SJSA1 (cell line): ENCODE measurements around the gene SMYD1. TPM values are rescaled to one million over a fixed set of nuclear protein-coding genes. Genes with fewer than 3 reads are reported as not detected.
"Not testable (repeated sequence)": the region's sequence is repeated elsewhere in the genome, so short reads cannot be mapped to it uniquely, and the experiment has no call there.

Experiments
- DNase-seq, 2 experiments: peaks; one replicate each; pipeline ENCODE4 v3.0.0-alpha.2; 2015 to 2020; ENCODE audit warnings: low spot score in 2 of 2, low read depth in 1 of 2
- H3K27ac ChIP-seq: fragments of 250-450 bp; sonication (Bioruptor Pico); 2 replicates; pipeline ENCODE4 v1.5.1; 2020; ENCODE audit warnings: mild to moderate bottlenecking, moderate library complexity
- H3K27me3 ChIP-seq: fragments of 250-450 bp; sonication (Bioruptor Pico); replicated peaks from 2 replicates; pipeline ENCODE4 v1.5.1; 2020; ENCODE audit warnings: mild to moderate bottlenecking, moderate library complexity
- H3K36me3 ChIP-seq: fragments of 250-450 bp; sonication (Bioruptor Pico); 2 replicates; pipeline ENCODE4 v1.5.1; 2020; ENCODE audit warnings: mild to moderate bottlenecking
- H3K4me1 ChIP-seq: fragments of 250-450 bp; sonication (Bioruptor Pico); replicated peaks from 2 replicates; pipeline ENCODE4 v1.6.1; 2021; ENCODE audit warnings: mild to moderate bottlenecking
- H3K4me3 ChIP-seq: fragments of 250-450 bp; sonication (Bioruptor Pico); 2 replicates; pipeline ENCODE4 v1.5.1; 2020; ENCODE audit warnings: mild to moderate bottlenecking
- H3K9me3 ChIP-seq: fragments of 250-450 bp; sonication (Bioruptor Pico); replicated peaks from 2 replicates; pipeline ENCODE4 v1.5.1; 2020; ENCODE audit warnings: mild to moderate bottlenecking
- total RNA-seq: library from RNA; depleted of rRNA; stranded (reverse); fragments of >200 nt; shearing (Covaris generic); gene quantifications from 2 replicates; pipeline ENCODE4 v1.2.3, GENCODE V29; 2014

SMYD1 gene
- total RNA-seq, 1 experiment from 2014 or later: not detected

GRCh38 chr2:88045561-88045960 is 22.1 kb upstream of the SMYD1 start:
- H3K4me1 ChIP-seq, H3K27me3 ChIP-seq, H3K9me3 ChIP-seq, DNase-seq, H3K4me3 ChIP-seq, H3K27ac ChIP-seq: not testable (repeated sequence)
- H3K36me3 ChIP-seq: peaks cover 28% of the 10 kb centered on the region

GRCh38 chr2:88048541-88048940 is 19.1 kb upstream of the SMYD1 start:
- no peaks in the 10 kb centered on the region for H3K4me1 ChIP-seq
- H3K27me3 ChIP-seq: no peaks in the 10 kb centered on the region
- peaks cover 50% of the 10 kb centered on the region for H3K36me3 ChIP-seq
- no peak overlapping the region for H3K4me3 ChIP-seq
- DNase-seq: no peak
- no peaks in the 10 kb centered on the region for H3K9me3 ChIP-seq
- H3K27ac ChIP-seq: no peak overlapping the region

DNA sequence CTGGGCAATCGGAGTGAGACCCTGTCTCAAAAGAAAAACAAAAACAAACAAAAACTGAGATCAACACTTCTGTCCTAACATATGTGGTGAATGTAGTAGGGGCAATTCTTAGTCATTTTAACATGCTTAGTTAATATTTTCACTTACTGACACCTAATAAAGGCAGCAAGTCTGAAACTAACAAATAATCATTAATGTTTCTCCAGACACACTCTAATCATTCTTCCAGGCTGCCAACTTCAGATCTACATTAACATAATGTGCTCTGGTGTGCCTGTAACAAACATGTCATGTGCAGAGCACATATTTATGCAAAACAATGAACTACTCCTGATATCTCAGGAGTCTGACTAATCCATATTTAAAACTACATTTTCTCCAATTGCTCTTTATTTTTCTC is 18.0 kb upstream of the SMYD1 start:
- no peak overlapping the region for H3K27ac ChIP-seq
- H3K27me3 ChIP-seq: no peaks in the 10 kb centered on the region
- no peak overlapping the region for H3K4me3 ChIP-seq
- DNase-seq: no peak
- peaks cover 57% of the 10 kb centered on the region for H3K36me3 ChIP-seq
- H3K9me3 ChIP-seq: no peaks in the 10 kb centered on the region
- peaks cover 9% of the 10 kb centered on the region for H3K4me1 ChIP-seq

GRCh38 chr2:88051792-88052191 is 15.8 kb upstream of the SMYD1 start:
- Histone ChIP-seq H3K36me3 (peaks cover 57% of the 10 kb centered on the region), H3K4me1 (peaks cover 16% of the 10 kb centered on the region)

DNA sequence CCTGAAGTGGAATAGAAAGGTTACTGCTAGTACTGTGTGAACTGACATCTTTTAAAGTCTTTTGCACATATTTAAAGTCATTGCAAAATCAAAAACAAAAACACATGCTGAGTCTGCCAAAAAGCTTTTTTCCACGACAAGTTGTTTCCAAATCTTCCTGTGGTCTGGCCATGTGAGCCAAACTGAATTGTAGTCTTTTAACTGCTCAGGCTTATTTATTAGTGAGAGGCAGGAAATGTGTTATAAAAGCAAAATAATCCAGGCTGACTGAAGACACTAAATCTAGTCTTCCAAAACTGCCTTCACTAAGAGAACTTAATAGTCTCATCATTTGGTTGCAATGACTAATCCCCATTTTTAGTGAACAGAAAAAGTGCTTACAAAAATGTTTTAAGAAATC is 14.3 kb upstream of the SMYD1 start:
- Histone ChIP-seq H3K27ac (no peak overlapping the region), H3K36me3 (peaks cover 57% of the 10 kb centered on the region), H3K9me3 (no peaks in the 10 kb centered on the region), H3K4me1 (peaks cover 16% of the 10 kb centered on the region), H3K27me3 (no peaks in the 10 kb centered on the region), H3K4me3 (no peak overlapping the region)
- DNase-seq: no peak

More at GRCh38 chr2:88051792-88052191, 15.8 kb upstream of the SMYD1 start:
- H3K27ac ChIP-seq: no peak overlapping the region
- DNase-seq: no peak
- no peaks in the 10 kb centered on the region for H3K9me3 ChIP-seq
- H3K4me3 ChIP-seq: no peak overlapping the region
- H3K27me3 ChIP-seq: no peaks in the 10 kb centered on the region

DNA sequence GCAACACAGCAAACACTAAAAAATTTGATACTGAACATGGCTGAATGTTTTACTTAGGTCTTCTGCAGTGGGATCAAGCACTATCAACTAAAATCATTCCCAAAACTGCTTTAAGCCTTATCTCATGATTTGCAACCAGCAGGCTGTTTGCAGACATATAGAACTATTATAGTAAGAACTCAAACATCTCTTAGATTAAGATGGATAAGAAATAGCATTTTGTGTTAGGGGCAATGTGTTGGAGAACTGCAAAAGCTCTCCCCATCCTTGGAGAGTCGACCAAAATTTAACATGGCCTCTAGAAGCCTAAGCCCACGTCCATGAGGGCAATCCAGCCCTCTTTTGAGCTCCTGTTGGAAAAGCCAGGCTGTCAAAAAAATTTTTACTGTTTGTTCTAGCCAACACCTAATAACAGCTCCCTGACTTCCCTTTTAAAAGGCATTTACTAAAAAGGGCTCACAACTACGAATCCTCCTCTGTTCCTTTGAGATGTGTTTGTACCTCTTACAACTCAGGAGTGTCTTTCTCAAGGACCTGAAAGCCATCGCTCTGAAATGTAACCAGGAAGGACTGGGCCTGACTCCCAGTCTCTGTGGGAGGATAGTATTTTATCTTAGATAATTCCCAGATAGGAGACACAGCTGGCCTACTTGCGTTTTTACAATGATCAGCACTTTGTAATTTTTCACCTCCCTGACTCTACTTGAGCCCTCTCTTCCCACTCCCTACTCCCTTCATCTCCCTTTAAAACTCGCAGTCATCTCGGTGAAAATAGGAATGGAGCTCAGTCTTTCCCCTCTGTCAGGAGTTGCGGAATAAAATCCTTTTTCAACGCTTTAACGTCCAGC is 13.5 kb upstream of the SMYD1 start:
- Histone ChIP-seq H3K27ac (peak overlapping the region; percentile 95), H3K36me3 (peaks cover 55% of the 10 kb centered on the region), H3K9me3 (no peaks in the 10 kb centered on the region), H3K27me3 (no peaks in the 10 kb centered on the region), H3K4me3 (peak overlapping the region; percentile 94), H3K4me1 (peaks cover 16% of the 10 kb centered on the region)
- DNase-seq: no peak

- peaks cover 48% of the 10 kb centered on the region for H3K36me3 ChIP-seq
- H3K9me3 ChIP-seq: no peaks in the 10 kb centered on the region
- no peak for DNase-seq
- H3K27me3 ChIP-seq: no peaks in the 10 kb centered on the region
- H3K4me1 ChIP-seq: peaks cover 16% of the 10 kb centered on the region
- peak overlapping the region; percentile 94 for H3K4me3 ChIP-seq
- H3K27ac ChIP-seq: peak overlapping the region; percentile 95
Measured at GRCh38 chr2:88054782-88055370, 12.7 kb upstream of the SMYD1 start.

- peak; percentile 92 to 96 for DNase-seq
- Histone ChIP-seq H3K36me3 (peaks cover 44% of the 10 kb centered on the region), H3K4me3 (peak within 1 kb of the TSS; percentile 94), H3K27ac (peak within 1 kb of the TSS; percentile 95), H3K27me3 (no peaks in the 10 kb centered on the region), H3K9me3 (0 out of 2 replicates have a peak, but pooled peaks cover 2% of the 10 kb centered on the region), H3K4me1 (peaks cover 16% of the 10 kb centered on the region)
Measured at GRCh38 chr2:88055371-88056128, 12.1 kb upstream of the SMYD1 start, which contains the start of gene KRCC1. Gene KRCC1, minus strand, starts transcription at chr2:88055783. Its CDS starts 27,220 bp downstream, at chr2:88028563.

DNA sequence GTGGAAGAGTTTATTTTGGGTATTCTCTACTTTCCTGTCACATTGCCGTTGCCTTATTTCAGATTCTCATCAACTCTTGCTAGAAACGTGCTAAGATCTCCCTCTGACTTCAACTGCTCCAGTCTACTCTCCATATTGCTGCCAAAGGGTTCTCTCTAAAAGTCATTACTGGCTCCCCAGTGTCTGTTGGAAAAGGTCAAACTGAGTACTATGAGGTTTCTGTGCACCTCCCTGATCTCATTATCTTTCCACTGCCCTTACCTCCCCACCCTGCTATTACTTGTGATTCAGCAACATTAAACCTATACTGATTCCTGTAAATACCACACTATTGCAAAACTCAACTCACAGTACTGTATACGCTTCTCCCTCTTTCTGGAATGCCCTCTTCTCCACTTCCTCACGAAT is 10.2 kb upstream of the SMYD1 start:
- Histone ChIP-seq H3K27me3 (no peaks in the 10 kb centered on the region), H3K9me3 (0 out of 2 replicates have a peak, but pooled peaks cover 4% of the 10 kb centered on the region)

DNA sequence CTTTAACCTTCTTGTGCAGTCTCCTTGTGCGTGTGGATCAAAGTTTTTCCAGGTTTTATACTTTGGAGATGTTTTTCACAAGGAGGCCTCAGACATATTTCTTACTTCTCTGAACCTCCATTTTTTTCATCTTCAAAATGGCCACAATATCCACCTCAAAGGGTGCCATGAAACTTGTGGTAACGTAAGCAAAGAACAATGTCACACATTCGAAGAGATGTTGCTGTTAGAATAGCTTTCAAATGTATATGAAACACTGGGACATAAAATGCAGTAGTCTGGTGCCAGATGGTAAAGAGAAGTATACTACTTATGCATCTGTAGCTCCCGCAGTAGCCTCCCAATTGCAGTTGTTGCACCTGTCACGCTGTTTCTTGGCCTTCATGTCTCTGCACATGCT is 9.4 kb upstream of the SMYD1 start:
- Histone ChIP-seq H3K4me3 (no peak overlapping the region), H3K36me3 (peaks cover 24% of the 10 kb centered on the region), H3K27ac (no peak overlapping the region), H3K9me3 (0 out of 2 replicates have a peak, but pooled peaks cover 4% of the 10 kb centered on the region), H3K27me3 (no peaks in the 10 kb centered on the region), H3K4me1 (peaks cover 16% of the 10 kb centered on the region)
- no peak for DNase-seq

More for the DNA sequence above, 10.2 kb upstream of the SMYD1 start:
- Histone ChIP-seq H3K4me1 (peaks cover 16% of the 10 kb centered on the region), H3K27ac (no peak overlapping the region), H3K4me3 (no peak overlapping the region), H3K36me3 (peaks cover 31% of the 10 kb centered on the region)
- no peak for DNase-seq

- Histone ChIP-seq H3K9me3 (0 out of 2 replicates have a peak, but pooled peaks cover 4% of the 10 kb centered on the region), H3K36me3 (peaks cover 5% of the 10 kb centered on the region), H3K27me3 (0 out of 2 replicates have a peak, but pooled peaks cover 3% of the 10 kb centered on the region), H3K4me1 (peaks cover 7% of the 10 kb centered on the region), H3K27ac (no peak overlapping the region), H3K4me3 (no peak overlapping the region)
- peak in 1 of 2 experiments; percentile 12 for DNase-seq
Measured at GRCh38 chr2:88059979-88060906, 7.4 kb upstream of the SMYD1 start.

GRCh38 chr2:88060907-88061275 is 6.7 kb upstream of the SMYD1 start:
- Histone ChIP-seq H3K4me3 (no peak overlapping the region), H3K36me3 (no peaks in the 10 kb centered on the region), H3K27me3 (0 out of 2 replicates have a peak, but pooled peaks cover 3% of the 10 kb centered on the region), H3K9me3 (0 out of 2 replicates have a peak, but pooled peaks cover 4% of the 10 kb centered on the region), H3K4me1 (peaks cover 6% of the 10 kb centered on the region), H3K27ac (no peak overlapping the region)
- no peak for DNase-seq

DNA sequence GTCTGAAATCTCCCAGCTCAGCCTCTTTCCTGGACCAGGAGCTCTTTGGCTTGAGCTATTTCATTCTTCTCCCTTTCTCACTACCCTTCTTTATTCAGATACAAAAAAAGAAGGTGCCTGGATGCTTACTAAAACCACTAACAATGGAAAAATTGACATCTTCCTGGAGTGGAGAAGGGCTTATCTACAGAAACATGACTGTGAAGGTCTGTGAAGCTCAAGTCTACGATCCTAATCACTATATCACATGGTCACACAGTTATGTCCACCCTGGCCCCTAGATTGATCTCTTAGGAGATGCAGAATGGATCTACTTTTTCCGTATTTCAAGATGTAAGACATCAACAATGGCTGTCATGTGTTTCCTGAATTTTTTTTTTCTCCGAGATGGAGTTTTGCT is 6.3 kb upstream of the SMYD1 start:
- H3K4me3 ChIP-seq: no peak overlapping the region
- H3K9me3 ChIP-seq: 0 out of 2 replicates have a peak, but pooled peaks cover 4% of the 10 kb centered on the region
- H3K27me3 ChIP-seq: 0 out of 2 replicates have a peak, but pooled peaks cover 3% of the 10 kb centered on the region
- H3K36me3 ChIP-seq: no peaks in the 10 kb centered on the region
- H3K27ac ChIP-seq: no peak overlapping the region
- peaks cover 2% of the 10 kb centered on the region for H3K4me1 ChIP-seq
- no peak for DNase-seq
